ENCODE results near the gene SPOUT1. TPM values are rescaled to one million over a fixed set of nuclear protein-coding genes. Genes with fewer than 3 reads are reported as not detected.
A peak's percentile ranks its signal among the peaks of the same experiment; 100 is the strongest.
"Not testable (repeated sequence)": the region's sequence is repeated elsewhere in the genome, so short reads cannot be mapped to it uniquely, and the experiment has no call there.

SPOUT1 gene
- total RNA-seq (2021) (59.6 and 75.5 TPM in 2 replicates), Bru-seq, nascent RNA (percentile 68 among the genes with signal in this experiment), BruChase-seq, experiment 1, labeled RNA remaining after a 2-hour chase (percentile 72 among the genes with signal in this experiment), BruChase-seq, experiment 2, labeled RNA remaining after a 6-hour chase (percentile 80 among the genes with signal in this experiment)
- long read RNA-seq, full-length matches to known transcripts: 81 of 130 reads
- long read RNA-seq, partial matches to known transcripts: 4 of 130 reads
- long read RNA-seq, other reads (novel, unspliced or antisense): 45 of 130 reads

- Histone ChIP-seq H3K4me1 (replicated peaks; ENCODE audit: insufficient read depth) (peaks cover 9% of the 10 kb centered on the region), H3K27ac (no peak within 1 kb of the TSS), H3F3A (ENCODE audit: insufficient read depth, low read depth) (peaks cover 21% of the 10 kb centered on the region; the same call in 1 of the 2 replicates), H3K79me2 (ENCODE audit: low read depth) (peaks cover 13% of the 10 kb centered on the region), H2AFZ (peak within 1 kb of the TSS; percentile 86), H3K4me3 (peak within 1 kb of the TSS; percentile 99), H3K36me3 (ENCODE audit: low read depth) (no peaks in the 10 kb centered on the region; the same call in 1 of the 2 replicates), H3K27me3 (ENCODE audit: insufficient read depth, low read depth) (no peaks in the 10 kb centered on the region), H3K9me2 (ENCODE audit: insufficient read depth) (no peaks in the 10 kb centered on the region), H3K9me3 (ENCODE audit: insufficient read depth, low read depth) (no peaks in the 10 kb centered on the region), H4K20me1 (ENCODE audit: insufficient read depth) (no peaks in the 10 kb centered on the region), H3K4me2 (peak within 1 kb of the TSS; percentile 97)
- TF ChIP-seq EZH2 (IDR thresholded peaks at IDR 0.05; ENCODE audit: low read depth) (no peak), CTCF (conservative IDR thresholded peaks at IDR 0.05) (no peak)
- ChIA-PET CTCF (interaction anchor here (0.6 to 1.3 kb wide), 6 partner anchors 12 to 518 kb away, joined by 3 to 11 read pairs (median 5); partner anchors contain the start of gene ENDOG), POLR2A (ENCODE audit: unreplicated experiment) (interaction anchor here (0.5 to 0.7 kb wide), 15 partner anchors 9 to 807 kb away, joined by 3 to 11 read pairs (median 4); partner anchors contain the start of gene MIGA2)
- peak; percentile 79 to 96 for DNase-seq
- intact Hi-C loops (cut with micrococcal nuclease; ENCODE audit: unreplicated experiment): no loop called here
- no TSS peak for BruUV-seq (replicated peaks)
Measured at GRCh38 chr9:128829477-128830251, at the start of gene SPOUT1. SPOUT1 (minus strand) TSS chr9:128829794; CDS start chr9:128829780, 14 bp downstream.

- intact Hi-C loops (cut with micrococcal nuclease; ENCODE audit: unreplicated experiment): no loop called here
- no TSS peak for BruUV-seq (replicated peaks)
- no peaks in the 10 kb centered on the region for H3K9me2 ChIP-seq (ENCODE audit: insufficient read depth)
- no peak overlapping the region for H3K4me2 ChIP-seq
- H3K4me1 ChIP-seq (replicated peaks; ENCODE audit: insufficient read depth): peaks cover 30% of the 10 kb centered on the region
- H4K20me1 ChIP-seq (ENCODE audit: insufficient read depth): no peaks in the 10 kb centered on the region
- no peak overlapping the region for H3K4me3 ChIP-seq
- ChIA-PET POLR2A (ENCODE audit: unreplicated experiment) (interaction anchor here (0.6 kb wide), 2 partner anchors 257 to 351 kb away, joined by 3 to 4 read pairs; no protein-coding TSS in a partner anchor), CTCF (interaction anchor here (0.5 to 0.6 kb wide), 3 partner anchors 14 to 29 kb away, joined by 3 to 8 read pairs (median 5); no protein-coding TSS in a partner anchor)
- no peaks in the 10 kb centered on the region for H3K27me3 ChIP-seq (ENCODE audit: insufficient read depth, low read depth)
- H3K27ac ChIP-seq: peak overlapping the region; percentile 32; the same call in 1 of the 2 replicates
- TF ChIP-seq CTCF (conservative IDR thresholded peaks at IDR 0.05): no peak
- TF ChIP-seq EZH2 (IDR thresholded peaks at IDR 0.05; ENCODE audit: low read depth): no peak
- H3F3A ChIP-seq (ENCODE audit: insufficient read depth, low read depth): peaks cover 43% of the 10 kb centered on the region
- H3K36me3 ChIP-seq (ENCODE audit: low read depth): no peaks in the 10 kb centered on the region
- peaks cover 41% of the 10 kb centered on the region for H3K79me2 ChIP-seq (ENCODE audit: low read depth)
- no peak overlapping the region for H2AFZ ChIP-seq
- H3K9me3 ChIP-seq (ENCODE audit: insufficient read depth, low read depth): no peaks in the 10 kb centered on the region
- no peak for DNase-seq
Measured at GRCh38 chr9:128877852-128878251, 48.3 kb upstream of the SPOUT1 start.

GRCh38 chr9:128870941-128871265 is 41.3 kb upstream of the SPOUT1 start:
- peaks cover 53% of the 10 kb centered on the region for H3F3A ChIP-seq (ENCODE audit: insufficient read depth, low read depth)
- H3K9me2 ChIP-seq (ENCODE audit: insufficient read depth); intact Hi-C loops (cut with micrococcal nuclease; ENCODE audit: unreplicated experiment); BruUV-seq (replicated peaks); H3K9me3 ChIP-seq (ENCODE audit: insufficient read depth, low read depth); H3K4me2 ChIP-seq; H3K27me3 ChIP-seq (ENCODE audit: insufficient read depth, low read depth); H4K20me1 ChIP-seq (ENCODE audit: insufficient read depth); H2AFZ ChIP-seq; DNase-seq; H3K36me3 ChIP-seq (ENCODE audit: low read depth); H3K4me3 ChIP-seq: not testable (repeated sequence)
- ChIA-PET CTCF (interaction anchor here (0.7 kb wide), 1 partner anchor 222 kb away, joined by 3 read pairs; no protein-coding TSS in a partner anchor), POLR2A (ENCODE audit: unreplicated experiment) (interaction anchor here (0.6 to 0.7 kb wide), 3 partner anchors 11 to 41 kb away, joined by 3 to 6 read pairs (median 4); partner anchors contain the start of genes KYAT1, LRRC8A and SPOUT1)
- H3K27ac ChIP-seq: peak overlapping the region; percentile 33; the same call in 1 of the 2 replicates
- H3K4me1 ChIP-seq (replicated peaks; ENCODE audit: insufficient read depth): peaks cover 46% of the 10 kb centered on the region
- peaks cover 20% of the 10 kb centered on the region for H3K79me2 ChIP-seq (ENCODE audit: low read depth)
